Measurements from ENCODE around the gene TBX4. TPM values are rescaled to one million over a fixed set of nuclear protein-coding genes. Genes with fewer than 3 reads are reported as not detected.

The TBX4 gene
- total RNA-seq, 4 donors from 2014 or later: not detected

GRCh38 chr17:61456688-61457225 is 4.5 kb downstream of the TBX4 start:
- H3K4me1 ChIP-seq: peaks cover 0 to 5% of the 10 kb centered on the region in 2 donors
- peaks cover 56 to 90% (median 78%) of the 10 kb centered on the region in 3 donors for H3K27me3 ChIP-seq
- DNase-seq (no peak), ATAC-seq (no peak)
- in situ Hi-C loops (cut with MboI; ENCODE audit: low sequenced_read_pairs in 4 of 4): no loop called here
- H3K36me3 ChIP-seq: no peaks in the 10 kb centered on the region
- no peak overlapping the region for H3K4me3 ChIP-seq
- TF ChIP-seq POLR2A (IDR thresholded peaks at IDR 0.05): no peak
- TF ChIP-seq, protein P1, sequence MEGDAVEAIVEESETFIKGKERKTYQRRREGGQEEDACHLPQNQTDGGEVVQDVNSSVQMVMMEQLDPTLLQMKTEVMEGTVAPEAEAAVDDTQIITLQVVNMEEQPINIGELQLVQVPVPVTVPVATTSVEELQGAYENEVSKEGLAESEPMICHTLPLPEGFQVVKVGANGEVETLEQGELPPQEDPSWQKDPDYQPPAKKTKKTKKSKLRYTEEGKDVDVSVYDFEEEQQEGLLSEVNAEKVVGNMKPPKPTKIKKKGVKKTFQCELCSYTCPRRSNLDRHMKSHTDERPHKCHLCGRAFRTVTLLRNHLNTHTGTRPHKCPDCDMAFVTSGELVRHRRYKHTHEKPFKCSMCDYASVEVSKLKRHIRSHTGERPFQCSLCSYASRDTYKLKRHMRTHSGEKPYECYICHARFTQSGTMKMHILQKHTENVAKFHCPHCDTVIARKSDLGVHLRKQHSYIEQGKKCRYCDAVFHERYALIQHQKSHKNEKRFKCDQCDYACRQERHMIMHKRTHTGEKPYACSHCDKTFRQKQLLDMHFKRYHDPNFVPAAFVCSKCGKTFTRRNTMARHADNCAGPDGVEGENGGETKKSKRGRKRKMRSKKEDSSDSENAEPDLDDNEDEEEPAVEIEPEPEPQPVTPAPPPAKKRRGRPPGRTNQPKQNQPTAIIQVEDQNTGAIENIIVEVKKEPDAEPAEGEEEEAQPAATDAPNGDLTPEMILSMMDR (IDR thresholded peaks at IDR 0.05 in 4 of 5, conservative IDR thresholded peaks at IDR 0.05 in 1 of 5): no peak
- intact Hi-C loops (cut with DNase I; ENCODE audit: low total_unique reads): no loop called here
- H3K9me3 ChIP-seq: no peaks in the 10 kb centered on the region
- no peak overlapping the region for H3K27ac ChIP-seq

DNA sequence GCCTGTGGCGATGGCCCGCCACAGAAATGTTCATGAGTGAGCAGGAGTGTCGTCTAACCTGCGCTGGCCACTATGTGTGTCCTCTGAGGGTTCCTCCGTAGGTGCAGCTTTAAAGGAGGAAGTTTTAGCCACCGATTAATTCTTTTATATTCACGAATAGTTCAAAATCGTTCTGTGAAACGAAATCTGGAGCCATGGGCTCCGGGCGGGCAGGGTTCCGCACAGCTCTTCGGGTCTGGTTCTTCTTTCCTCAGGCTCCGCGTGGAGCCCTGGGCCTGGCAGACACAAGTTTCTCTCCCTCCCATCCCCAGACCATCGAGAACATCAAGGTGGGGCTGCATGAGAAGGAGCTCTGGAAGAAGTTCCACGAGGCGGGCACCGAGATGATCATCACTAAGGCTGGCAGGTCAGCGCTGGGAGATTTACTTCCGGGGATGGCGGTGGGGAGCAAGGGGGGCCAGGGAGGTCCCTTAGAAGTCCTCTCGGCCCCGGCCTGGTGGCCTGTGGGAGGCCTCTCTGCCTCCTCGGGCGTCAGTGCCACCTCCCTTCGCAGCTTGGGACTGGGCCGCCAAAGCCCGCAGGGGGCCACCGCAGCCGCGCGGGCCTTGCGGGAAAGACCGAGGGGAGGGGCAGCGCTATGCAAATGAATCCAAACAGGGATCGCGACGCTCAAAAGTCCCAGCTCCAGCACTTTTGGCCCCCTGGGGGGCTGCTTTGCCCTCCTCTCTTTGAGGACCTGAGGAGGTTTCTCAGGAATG is 5.2 kb downstream of the TBX4 start:
- Histone ChIP-seq H3K4me1 (no peaks in the 10 kb centered on the region), H3K27ac (no peak overlapping the region), H3K9me3 (no peaks in the 10 kb centered on the region), H3K36me3 (no peaks in the 10 kb centered on the region), H3K4me3 (no peak overlapping the region), H3K27me3 (peaks cover 56 to 90% (median 75%) of the 10 kb centered on the region in 3 donors)
- DNase-seq (no peak), ATAC-seq (no peak)
- intact Hi-C loops (cut with DNase I; ENCODE audit: low total_unique reads) (no loop called here), in situ Hi-C loops (cut with MboI; ENCODE audit: low sequenced_read_pairs in 4 of 4) (no loop called here)
- TF ChIP-seq, protein P1 (IDR thresholded peaks at IDR 0.05 in 4 of 5, conservative IDR thresholded peaks at IDR 0.05 in 1 of 5): no peak
- no peak for TF ChIP-seq POLR2A (IDR thresholded peaks at IDR 0.05)

DNA sequence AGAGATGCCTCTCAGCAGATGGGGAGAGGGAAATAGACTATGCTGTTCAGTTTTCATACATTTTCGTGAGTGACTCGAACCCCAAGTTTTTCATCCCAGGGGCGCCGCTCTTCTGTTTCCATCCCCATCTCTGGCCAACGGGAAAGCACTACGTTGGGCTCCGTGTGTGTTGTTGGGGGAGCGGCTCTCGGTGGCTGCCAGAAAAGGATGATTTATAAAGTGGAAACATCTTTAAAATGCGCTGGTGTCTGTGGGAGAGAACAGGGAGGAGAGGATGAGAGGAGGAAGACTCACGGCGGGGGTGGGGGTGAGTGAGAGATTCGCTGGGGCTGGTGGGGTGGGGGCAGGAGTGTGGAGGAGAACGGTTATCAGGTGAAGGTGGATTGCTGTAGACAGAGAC is 5.8 kb downstream of the TBX4 start:
- no peak for TF ChIP-seq POLR2A (IDR thresholded peaks at IDR 0.05)
- TF ChIP-seq, protein P1 (IDR thresholded peaks at IDR 0.05 in 4 of 5, conservative IDR thresholded peaks at IDR 0.05 in 1 of 5): no peak
- no peak for ATAC-seq
- no peak for DNase-seq
- H3K36me3 ChIP-seq: no peaks in the 10 kb centered on the region
- H3K9me3 ChIP-seq: no peaks in the 10 kb centered on the region
- H3K27me3 ChIP-seq: peaks cover 51 to 86% (median 69%) of the 10 kb centered on the region in 3 donors
- intact Hi-C loops (cut with DNase I; ENCODE audit: low total_unique reads) (no loop called here), in situ Hi-C loops (cut with MboI; ENCODE audit: low sequenced_read_pairs in 4 of 4) (no loop called here)
- H3K27ac ChIP-seq: no peak overlapping the region
- no peaks in the 10 kb centered on the region for H3K4me1 ChIP-seq
- H3K4me3 ChIP-seq: no peak overlapping the region

DNA sequence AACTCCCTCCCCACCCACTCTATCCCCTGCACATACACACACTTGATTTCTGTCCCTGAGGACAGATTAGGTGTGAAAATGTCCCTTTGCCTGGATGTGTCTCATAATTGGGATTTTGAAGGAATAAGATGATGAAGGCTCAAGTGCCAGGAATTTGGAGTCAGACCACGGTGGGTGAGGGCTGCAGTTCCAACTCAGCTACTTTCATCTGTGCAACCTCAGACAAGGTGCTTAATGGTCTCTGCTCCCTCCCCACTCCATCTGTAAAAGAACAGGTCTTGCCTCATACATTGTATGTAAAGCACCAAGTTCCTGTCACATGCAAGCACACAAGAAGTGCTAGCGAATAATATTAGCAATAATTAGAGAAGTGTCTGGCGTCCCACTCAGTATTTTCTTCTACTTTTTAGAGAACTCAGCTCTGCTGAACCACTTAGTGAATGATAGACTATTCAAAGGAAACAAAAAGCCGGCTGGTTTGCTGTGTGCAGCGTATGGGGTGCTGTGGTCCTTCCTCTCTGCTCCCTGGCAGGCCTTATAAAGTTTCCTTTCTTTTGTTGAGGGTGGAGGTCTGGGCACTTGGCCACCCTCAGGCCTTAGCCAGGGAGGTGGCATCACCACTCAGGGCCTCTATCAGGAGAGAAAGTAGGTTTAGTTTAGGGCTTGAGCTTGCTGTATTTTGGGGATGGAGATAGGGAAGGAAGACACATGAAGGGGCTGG is 6.4 kb downstream of the TBX4 start:
- Histone ChIP-seq H3K9me3 (no peaks in the 10 kb centered on the region), H3K4me3 (no peak overlapping the region), H3K4me1 (no peaks in the 10 kb centered on the region), H3K27ac (no peak overlapping the region), H3K27me3 (peaks cover 45 to 80% (median 65%) of the 10 kb centered on the region in 3 donors), H3K36me3 (no peaks in the 10 kb centered on the region)
- in situ Hi-C loops (cut with MboI; ENCODE audit: low sequenced_read_pairs in 4 of 4): no loop called here
- intact Hi-C loops (cut with DNase I; ENCODE audit: low total_unique reads): no loop called here
- ATAC-seq (no peak), DNase-seq (no peak)
- TF ChIP-seq, protein P1 (IDR thresholded peaks at IDR 0.05 in 4 of 5, conservative IDR thresholded peaks at IDR 0.05 in 1 of 5): no peak
- TF ChIP-seq POLR2A (IDR thresholded peaks at IDR 0.05): no peak

All from gastrocnemius medialis (tissue), 4 donors.